Mesendoderm (in vitro differentiated cells): ENCODE measurements around the gene KHDC4. TPM values are rescaled to one million over a fixed set of nuclear protein-coding genes. Genes with fewer than 3 reads are reported as not detected.

ENCODE experiments used
- DNase-seq: peaks from one replicate; pipeline ENCODE4 v3.0.0; 2013
- H2AK5ac ChIP-seq: 2 replicates; pipeline ENCODE4 v1.6.1; 2013; ENCODE audit warnings: low read length, inconsistent platforms
- H2BK120ac ChIP-seq: 2 replicates; pipeline ENCODE4 v1.6.1; 2013; ENCODE audit warnings: low read depth, mild to moderate bottlenecking, low read length, moderate library complexity, mixed read lengths
- H2BK15ac ChIP-seq: replicated peaks from 2 replicates; pipeline ENCODE4 v1.6.1; 2013; ENCODE audit warnings: low read depth, mild to moderate bottlenecking, moderate library complexity
- H2BK5ac ChIP-seq: 2 replicates; pipeline ENCODE4 v1.6.1; 2013; ENCODE audit warnings: low read length, inconsistent platforms
- H3K18ac ChIP-seq: 2 replicates; pipeline ENCODE4 v1.6.1; 2013; ENCODE audit warnings: mild to moderate bottlenecking, low read length, mixed read lengths
- H3K23ac ChIP-seq: one replicate; pipeline ENCODE4 v1.6.1; 2013; ENCODE audit warnings: low read length
- H3K27ac ChIP-seq: 2 replicates; pipeline ENCODE4 v1.5.1; 2013; ENCODE audit warnings: low read depth, mild to moderate bottlenecking, inconsistent platforms, low read length, moderate library complexity
- H3K27me3 ChIP-seq: 2 replicates; pipeline ENCODE4 v1.6.1; 2013; ENCODE audit warnings: low read length, control low read depth, mild to moderate bottlenecking, inconsistent platforms; ENCODE audit not compliant: insufficient read depth, poor library complexity
- H3K36me3 ChIP-seq: 2 replicates; pipeline ENCODE4 v1.6.1; 2013; ENCODE audit warnings: low read length, inconsistent platforms; ENCODE audit not compliant: control insufficient read depth, insufficient read depth
- H3K4ac ChIP-seq: one replicate; pipeline ENCODE4 v1.6.1; 2013; ENCODE audit warnings: low read depth, mild to moderate bottlenecking, low read length, moderate library complexity
- H3K4me1 ChIP-seq: 2 replicates; pipeline ENCODE4 v1.6.1; 2013; ENCODE audit warnings: low read depth, low read length, inconsistent platforms; ENCODE audit not compliant: control insufficient read depth
- H3K4me2 ChIP-seq: 2 replicates; pipeline ENCODE4 v1.6.1; 2013; ENCODE audit warnings: low read length
- H3K4me3 ChIP-seq: 2 replicates; pipeline ENCODE4 v1.5.1; 2013; ENCODE audit warnings: mild to moderate bottlenecking, low read length
- H3K56ac ChIP-seq: one replicate; pipeline ENCODE4 v1.6.1; 2013; ENCODE audit warnings: low read length
- H3K79me1 ChIP-seq: 2 replicates; pipeline ENCODE4 v1.6.1; 2013; ENCODE audit warnings: low read length, inconsistent platforms
- H3K79me2 ChIP-seq: 2 replicates; pipeline ENCODE4 v1.6.1; 2013; ENCODE audit warnings: mild to moderate bottlenecking, low read length; ENCODE audit not compliant: control insufficient read depth, insufficient read depth
- H3K9ac ChIP-seq: 2 replicates; pipeline ENCODE4 v1.6.1; 2013; ENCODE audit warnings: low read length, inconsistent platforms
- H4K5ac ChIP-seq: one replicate; pipeline ENCODE4 v1.6.1; 2013; ENCODE audit warnings: low read length
- H4K8ac ChIP-seq: one replicate; pipeline ENCODE4 v1.6.1; 2013; ENCODE audit warnings: low read depth, mild to moderate bottlenecking, control low read depth, low read length, moderate library complexity
- WGBS: extraction: QIAGEN DNeasy Blood & Tissue Kit; methylation state at CpG from one replicate; pipeline ENCODE4 v1.1.7; 2013; ENCODE audit warnings: low lambda C conversion rate, missing lambda C conversion rate; ENCODE audit not compliant: insufficient coverage; ENCODE audit errors: extremely low coverage; 5-methylcytosine and 5-hydroxymethylcytosine counted together
- polyA plus RNA-seq, 2 experiments: library from polyadenylated mRNA; stranded (reverse); fragments of 200-250 nt; gene quantifications; one replicate each; pipeline ENCODE4 v1.2.3, GENCODE V29; 2013

Gene KHDC4
- 21.5 TPM for polyA plus RNA-seq (2013, experiment 1 of 2)
- 21.5 TPM for polyA plus RNA-seq (2013, experiment 2 of 2)

DNA sequence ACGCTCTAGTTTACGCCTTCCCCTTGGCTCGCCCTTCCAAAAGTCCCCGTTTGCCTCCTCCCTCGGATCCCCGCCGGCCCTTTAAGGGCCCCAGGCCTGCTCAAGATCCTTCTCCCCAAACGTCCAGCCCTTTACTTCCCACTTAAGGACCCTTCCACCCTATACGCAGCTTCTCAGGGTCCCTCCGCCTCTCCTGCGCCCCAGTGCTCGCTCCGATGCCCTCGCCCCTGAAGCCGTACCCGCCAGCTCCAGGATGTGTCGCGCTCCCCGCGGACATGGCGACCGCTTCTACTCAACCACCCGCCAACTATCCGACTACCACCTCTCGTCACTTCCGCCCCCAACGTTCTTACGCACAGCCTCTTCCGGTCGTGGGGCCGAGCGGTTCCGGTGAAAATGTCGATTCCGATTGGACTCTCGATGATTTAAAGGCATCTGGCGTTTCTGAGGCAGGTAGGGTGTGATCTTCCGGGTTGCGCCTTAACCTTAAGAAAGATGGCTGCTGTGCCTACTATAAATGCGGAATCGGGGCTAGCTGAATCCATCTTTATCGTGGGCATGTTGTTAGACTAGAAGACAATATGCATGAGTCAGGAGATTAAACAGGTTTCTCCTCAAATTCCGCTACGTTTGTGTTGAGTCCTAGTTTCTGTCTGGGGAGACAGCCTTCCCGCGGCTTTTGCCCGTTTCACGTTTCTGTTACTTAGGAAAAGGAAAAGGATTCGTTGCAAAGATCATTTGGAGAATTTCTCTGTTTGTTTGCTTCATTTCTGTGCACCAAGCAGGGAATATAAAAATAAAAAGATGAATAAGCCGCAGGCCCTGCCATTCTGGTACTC, at the start of gene KHDC4:
TSS of gene KHDC4 (minus strand) at position 317 of the 839 bp plus-strand sequence. CDS start at position 277, 40 bp downstream.
- WGBS: no CpG with 5 or more reads among the region's 50 CpGs
- H4K5ac ChIP-seq: peak within 1 kb of the TSS; percentile 98
- H3K27me3 ChIP-seq: no peaks in the 10 kb centered on the region
- peak within 1 kb of the TSS; percentile 99 for H3K9ac ChIP-seq
- no peaks in the 10 kb centered on the region for H3K4me1 ChIP-seq
- H3K23ac ChIP-seq: peak within 1 kb of the TSS; percentile 83
- peak within 1 kb of the TSS; percentile 91 for H2BK5ac ChIP-seq
- peak within 1 kb of the TSS; percentile 88 for H3K18ac ChIP-seq
- no peak within 1 kb of the TSS for H2BK15ac ChIP-seq
- H3K27ac ChIP-seq: peak within 1 kb of the TSS; percentile 58
- peak within 1 kb of the TSS; percentile 76 for H2BK120ac ChIP-seq
- H3K4me3 ChIP-seq: peak within 1 kb of the TSS; percentile 99
- H3K4me2 ChIP-seq: peak within 1 kb of the TSS; percentile 79
- peak; percentile 99 for DNase-seq
- H3K56ac ChIP-seq: peak within 1 kb of the TSS; percentile 100
- H3K79me2 ChIP-seq: peaks cover 37% of the 10 kb centered on the region
- H4K8ac ChIP-seq: peak within 1 kb of the TSS; percentile 78
- peak within 1 kb of the TSS; percentile 84 for H3K4ac ChIP-seq
- H3K36me3 ChIP-seq: peaks cover 12% of the 10 kb centered on the region
- peaks cover 8% of the 10 kb centered on the region for H3K79me1 ChIP-seq
- peak within 1 kb of the TSS; percentile 85 for H2AK5ac ChIP-seq

DNA sequence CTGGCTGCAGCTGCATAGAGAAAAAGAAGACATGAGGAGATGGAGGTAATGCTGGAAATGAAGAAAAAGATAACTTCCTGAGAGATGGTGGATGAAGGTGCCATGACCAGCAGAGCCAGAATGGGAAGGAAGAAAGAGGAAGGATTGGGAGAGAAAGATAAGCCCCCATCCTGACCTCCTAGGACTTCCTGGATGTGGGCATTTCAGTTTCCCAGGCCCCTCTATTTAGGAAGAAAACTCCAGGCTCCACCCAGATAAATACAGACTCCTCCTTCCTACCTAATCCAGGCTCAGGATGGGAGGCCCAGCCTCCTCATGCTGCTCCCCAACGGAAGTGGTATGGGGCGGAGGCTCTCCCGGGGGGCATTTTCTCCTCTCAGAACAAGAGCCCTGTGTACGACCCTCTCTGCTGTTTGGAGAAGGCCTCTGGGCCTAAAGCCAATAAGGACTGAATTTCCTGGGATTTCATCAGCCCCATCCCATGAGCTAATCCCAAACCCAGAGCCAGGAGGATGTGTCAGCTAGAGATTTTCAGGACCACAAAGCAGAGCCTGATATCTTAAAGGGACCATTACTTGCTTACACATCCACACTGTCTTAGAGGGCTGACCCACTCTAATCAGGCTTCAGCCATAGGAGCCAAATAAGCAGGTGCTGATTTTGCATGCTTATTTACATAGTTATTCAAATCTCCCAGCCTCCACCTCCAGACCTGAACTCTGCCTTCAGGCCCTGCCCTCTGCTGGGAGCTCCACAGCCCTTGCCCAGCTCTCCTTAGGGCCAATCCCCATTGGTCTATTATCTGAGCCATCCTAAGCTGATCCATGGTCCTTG, 49.2 kb upstream of the KHDC4 start:
- H3K4me1 ChIP-seq: peaks cover 5% of the 10 kb centered on the region
- no peak overlapping the region for H4K8ac ChIP-seq

DNA sequence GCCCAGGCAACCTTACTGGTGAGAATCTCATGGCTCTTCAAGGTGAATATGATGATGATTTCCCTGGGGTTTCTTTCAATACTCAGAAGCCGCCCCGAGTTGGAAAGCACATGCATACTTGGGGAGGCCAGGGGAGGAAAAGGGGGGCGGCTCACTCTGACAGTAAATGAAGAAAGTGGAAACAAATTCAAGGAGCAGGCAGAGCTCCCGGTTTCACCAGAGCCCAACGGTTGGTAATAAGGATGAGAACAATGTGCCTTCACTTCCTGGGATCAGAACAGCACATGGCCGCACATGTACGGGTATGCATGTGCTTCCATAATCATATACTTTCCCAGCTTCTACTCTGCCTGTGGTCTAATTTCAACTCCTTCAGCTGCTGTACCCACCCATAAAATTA, 47.9 kb upstream of the KHDC4 start:
- Histone ChIP-seq H3K4me1 (peaks cover 7% of the 10 kb centered on the region), H2AK5ac (no peak overlapping the region), H3K36me3 (no peaks in the 10 kb centered on the region), H3K79me1 (peaks cover under 1% of the 10 kb centered on the region), H3K18ac (no peak overlapping the region), H3K9ac (no peak overlapping the region), H2BK120ac (no peak overlapping the region), H4K8ac (no peak overlapping the region), H3K4me2 (no peak overlapping the region), H4K5ac (no peak overlapping the region), H3K4me3 (no peak overlapping the region), H2BK5ac (no peak overlapping the region), H3K27me3 (no peaks in the 10 kb centered on the region), H3K23ac (no peak overlapping the region), H3K4ac (no peak overlapping the region), H3K79me2 (peaks cover 8% of the 10 kb centered on the region), H2BK15ac (no peak overlapping the region), H3K56ac (no peak overlapping the region), H3K27ac (no peak overlapping the region)
- DNase-seq: no peak
- no CpG with 5 or more reads among the region's 7 CpGs for WGBS

More for the DNA sequence above, 49.2 kb upstream of the KHDC4 start:
- no peak overlapping the region for H3K23ac ChIP-seq
- H3K36me3 ChIP-seq: no peaks in the 10 kb centered on the region
- peak overlapping the region; percentile 64 for H3K56ac ChIP-seq
- H3K18ac ChIP-seq: no peak overlapping the region
- H3K79me1 ChIP-seq: no peaks in the 10 kb centered on the region
- no peak overlapping the region for H3K4me3 ChIP-seq
- no peak overlapping the region for H3K4me2 ChIP-seq
- DNase-seq: peak; percentile 94
- no peaks in the 10 kb centered on the region for H3K79me2 ChIP-seq
- H3K27me3 ChIP-seq: no peaks in the 10 kb centered on the region
- peak overlapping the region; percentile 14 for H2AK5ac ChIP-seq
- no peak overlapping the region for H2BK15ac ChIP-seq
- no peak overlapping the region for H4K5ac ChIP-seq
- H2BK120ac ChIP-seq: no peak overlapping the region
- H3K9ac ChIP-seq: no peak overlapping the region
- H3K27ac ChIP-seq: peak overlapping the region; percentile 27
- no peak overlapping the region for H2BK5ac ChIP-seq
- no peak overlapping the region for H3K4ac ChIP-seq
- no CpG with 5 or more reads among the region's 4 CpGs for WGBS

DNA sequence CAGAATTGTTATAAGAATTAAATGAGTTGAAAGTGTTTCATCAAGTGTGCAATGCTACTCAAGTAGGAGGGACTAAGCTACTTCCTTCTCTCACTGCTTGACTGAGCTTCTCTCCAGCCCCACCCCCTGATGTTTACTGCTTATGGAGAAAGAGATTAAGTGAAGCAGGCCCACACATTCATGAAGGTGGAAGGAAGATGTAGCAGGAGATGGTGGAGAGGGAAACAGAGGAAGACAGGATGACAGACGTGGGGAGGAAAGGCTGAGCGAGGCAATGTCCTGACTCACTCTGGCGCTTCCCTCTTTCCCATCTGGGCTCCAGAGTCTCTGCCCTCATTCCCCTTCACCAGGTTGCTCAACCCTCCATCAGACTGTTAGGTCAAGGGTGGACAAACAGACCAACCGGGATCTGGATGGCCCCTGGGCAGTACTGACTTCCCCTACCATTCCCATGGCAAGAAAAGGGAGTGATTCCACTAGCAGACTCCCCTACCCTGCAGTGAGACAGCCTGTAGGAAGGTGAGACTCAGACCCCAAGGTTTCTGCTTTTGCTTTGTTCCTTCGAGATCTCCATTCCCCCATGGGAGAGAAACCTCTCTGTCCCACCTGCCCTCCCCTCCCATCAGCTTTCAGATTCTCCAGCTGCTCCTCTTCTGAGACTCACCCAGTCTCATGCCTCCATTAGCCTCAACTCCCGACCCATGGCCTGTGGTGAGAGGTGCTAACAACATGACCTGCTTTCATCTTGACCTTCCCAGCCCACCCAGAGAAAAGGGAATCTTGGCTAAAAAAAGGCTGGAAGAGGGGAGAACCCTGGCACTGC, 47.3 kb upstream of the KHDC4 start:
- Histone ChIP-seq H3K18ac (no peak overlapping the region), H3K79me2 (peaks cover 14% of the 10 kb centered on the region), H3K4me1 (peaks cover 10% of the 10 kb centered on the region), H2BK5ac (no peak overlapping the region), H3K79me1 (peaks cover 4% of the 10 kb centered on the region), H3K4me3 (no peak overlapping the region), H3K4ac (no peak overlapping the region), H3K23ac (no peak overlapping the region), H4K8ac (no peak overlapping the region), H2AK5ac (peak overlapping the region; percentile 34), H3K9ac (no peak overlapping the region), H2BK15ac (no peak overlapping the region), H3K27ac (no peak overlapping the region), H4K5ac (no peak overlapping the region), H3K4me2 (no peak overlapping the region), H2BK120ac (no peak overlapping the region), H3K27me3 (no peaks in the 10 kb centered on the region), H3K36me3 (no peaks in the 10 kb centered on the region), H3K56ac (peak overlapping the region; percentile 9)
- DNase-seq: no peak
- WGBS: no CpG with 5 or more reads among the region's 6 CpGs

DNA sequence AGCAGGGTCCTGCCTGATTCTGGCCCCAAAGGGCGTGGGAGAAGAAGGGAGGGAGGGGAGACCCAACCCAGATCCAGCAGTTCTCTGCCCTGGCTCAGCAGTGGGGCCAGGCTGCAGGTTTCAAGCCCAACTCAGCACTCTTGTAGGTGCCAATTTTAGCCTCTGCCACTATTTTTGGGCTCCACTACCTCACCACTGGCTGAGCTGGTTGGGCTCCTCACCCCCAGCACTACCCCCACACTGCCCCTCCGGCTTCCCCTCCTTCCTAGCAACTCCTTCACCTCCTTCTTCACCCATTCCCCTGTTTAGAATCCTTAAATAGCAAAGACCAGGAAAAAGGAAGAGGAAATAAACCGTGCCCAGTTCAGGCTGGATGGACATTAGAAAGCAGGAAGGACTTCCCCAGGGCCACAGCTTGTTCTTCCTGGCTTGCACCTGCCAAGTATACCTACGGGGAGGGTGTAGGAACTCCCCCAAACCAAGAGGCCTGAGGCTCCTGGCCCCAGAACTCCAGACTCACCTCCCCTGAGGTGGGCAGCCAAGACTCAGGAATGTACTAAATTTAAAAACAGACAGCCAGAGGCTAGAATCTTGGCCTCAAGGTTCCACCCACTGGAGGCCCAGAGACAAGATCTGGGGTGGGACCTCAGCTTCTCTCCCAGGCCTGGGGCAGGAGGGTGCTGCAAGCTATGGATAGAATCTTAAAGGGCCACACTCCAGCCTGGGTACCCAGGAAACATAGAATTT, 45.6 kb upstream of the KHDC4 start:
- H3K27ac ChIP-seq: peak overlapping the region; percentile 91
- H3K27me3 ChIP-seq: no peaks in the 10 kb centered on the region
- H3K4me1 ChIP-seq: peaks cover 19% of the 10 kb centered on the region
- H3K4me2 ChIP-seq: peak overlapping the region; percentile 80
- H4K5ac ChIP-seq: no peak overlapping the region
- H3K79me1 ChIP-seq: peaks cover 12% of the 10 kb centered on the region
- peak overlapping the region; percentile 99 for H3K18ac ChIP-seq
- peak overlapping the region; percentile 97 for H3K56ac ChIP-seq
- H3K79me2 ChIP-seq: peaks cover 31% of the 10 kb centered on the region
- WGBS: no CpG with 5 or more reads among the region's 4 CpGs
- no peak overlapping the region for H2AK5ac ChIP-seq
- H3K4me3 ChIP-seq: no peak overlapping the region
- H3K4ac ChIP-seq: peak overlapping the region; percentile 98
- peak overlapping the region; percentile 56 for H2BK120ac ChIP-seq
- no peak overlapping the region for H3K23ac ChIP-seq
- H3K9ac ChIP-seq: peak overlapping the region; percentile 95
- H2BK5ac ChIP-seq: no peak overlapping the region
- no peak overlapping the region for H4K8ac ChIP-seq
- H2BK15ac ChIP-seq: no peak overlapping the region
- H3K36me3 ChIP-seq: no peaks in the 10 kb centered on the region
- DNase-seq: no peak
